Measurements from ENCODE around the gene PRMT2. TPM values are rescaled to one million over a fixed set of nuclear protein-coding genes. Genes with fewer than 3 reads are reported as not detected.
A peak's percentile ranks its signal among the peaks of the same experiment; 100 is the strongest.

PRMT2 gene
- total and polyA plus RNA-seq, 11 donors: 27.3 to 74.8 (median 53.1) TPM

DNA sequence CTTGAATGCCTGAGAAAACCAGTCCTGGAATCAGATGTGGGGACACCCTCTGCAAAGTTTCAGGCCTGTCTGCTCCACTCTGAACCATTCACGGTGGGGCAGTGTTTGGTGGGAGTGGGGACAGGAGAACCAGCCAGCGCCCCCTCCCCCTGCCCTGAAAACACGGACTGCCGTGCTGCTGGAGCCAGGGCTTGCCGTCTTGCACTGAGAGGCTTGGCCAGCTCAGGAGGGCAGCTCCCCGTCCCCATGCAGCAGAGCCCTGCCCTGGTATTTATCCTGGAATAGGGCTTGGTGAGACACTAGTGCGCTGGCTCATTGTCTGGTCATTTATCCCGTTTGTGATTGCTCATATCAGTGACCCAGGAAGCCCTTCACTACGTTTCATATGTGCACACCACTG lies 34.5 kb upstream of the PRMT2 start:
- Histone ChIP-seq H3K27me3 (no peaks in the 10 kb centered on the region), H3K36me3 (no peaks in the 10 kb centered on the region), H3K4me3 (no peak overlapping the region), H3K27ac (no peak overlapping the region), H3K4me1 (peaks cover 0 to 36% (median 13%) of the 10 kb centered on the region in 12 donors), H3K9me3 (no peaks in the 10 kb centered on the region)
- intact Hi-C loops (cut with DNase I): no loop called here
- 72 to 81% (median 75%) methylated on average over 7 to 9 of the region's 9 CpGs for WGBS, 4 donors
- ATAC-seq: no peak
- DNase-seq: no peak
- TF ChIP-seq POLR2A (IDR thresholded peaks at IDR 0.05): no peak
- TF ChIP-seq, protein P1, sequence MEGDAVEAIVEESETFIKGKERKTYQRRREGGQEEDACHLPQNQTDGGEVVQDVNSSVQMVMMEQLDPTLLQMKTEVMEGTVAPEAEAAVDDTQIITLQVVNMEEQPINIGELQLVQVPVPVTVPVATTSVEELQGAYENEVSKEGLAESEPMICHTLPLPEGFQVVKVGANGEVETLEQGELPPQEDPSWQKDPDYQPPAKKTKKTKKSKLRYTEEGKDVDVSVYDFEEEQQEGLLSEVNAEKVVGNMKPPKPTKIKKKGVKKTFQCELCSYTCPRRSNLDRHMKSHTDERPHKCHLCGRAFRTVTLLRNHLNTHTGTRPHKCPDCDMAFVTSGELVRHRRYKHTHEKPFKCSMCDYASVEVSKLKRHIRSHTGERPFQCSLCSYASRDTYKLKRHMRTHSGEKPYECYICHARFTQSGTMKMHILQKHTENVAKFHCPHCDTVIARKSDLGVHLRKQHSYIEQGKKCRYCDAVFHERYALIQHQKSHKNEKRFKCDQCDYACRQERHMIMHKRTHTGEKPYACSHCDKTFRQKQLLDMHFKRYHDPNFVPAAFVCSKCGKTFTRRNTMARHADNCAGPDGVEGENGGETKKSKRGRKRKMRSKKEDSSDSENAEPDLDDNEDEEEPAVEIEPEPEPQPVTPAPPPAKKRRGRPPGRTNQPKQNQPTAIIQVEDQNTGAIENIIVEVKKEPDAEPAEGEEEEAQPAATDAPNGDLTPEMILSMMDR (IDR thresholded peaks at IDR 0.05): no peak

DNA sequence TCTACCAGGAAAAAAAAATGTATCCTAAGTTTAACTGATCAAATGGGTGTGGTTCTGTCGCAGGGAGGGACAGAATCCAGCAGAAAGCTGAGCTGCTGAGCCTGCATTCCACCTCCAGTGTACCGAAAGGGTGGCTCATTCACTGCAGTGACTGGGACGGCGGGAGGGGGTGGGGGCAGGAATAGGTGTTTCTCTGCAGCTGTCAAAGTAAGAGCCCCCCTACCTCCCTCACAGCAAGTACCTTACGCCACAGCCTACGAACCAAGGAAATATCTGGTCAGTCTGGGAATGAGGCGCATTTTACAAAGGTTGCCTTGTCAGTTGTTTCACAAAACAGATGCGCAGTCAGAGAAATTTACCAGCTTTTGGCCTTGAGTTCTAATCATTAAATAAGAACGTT lies 32.2 kb upstream of the PRMT2 start:
- no peak for TF ChIP-seq POLR2A (IDR thresholded peaks at IDR 0.05)
- TF ChIP-seq, protein P1 (IDR thresholded peaks at IDR 0.05): no peak
- intact Hi-C loops (cut with DNase I): no loop called here
- Histone ChIP-seq H3K27me3 (no peaks in the 10 kb centered on the region), H3K4me1 (peaks cover 0 to 45% (median 13%) of the 10 kb centered on the region in 12 donors), H3K36me3 (no peaks in the 10 kb centered on the region), H3K4me3 (no peak overlapping the region), H3K27ac (no peak overlapping the region), H3K9me3 (no peaks in the 10 kb centered on the region)
- ATAC-seq (no peak), DNase-seq (no peak)
- WGBS, 4 donors: 44 to 62% (median 52%) methylated on average over 7 to 9 of the region's 9 CpGs

DNA sequence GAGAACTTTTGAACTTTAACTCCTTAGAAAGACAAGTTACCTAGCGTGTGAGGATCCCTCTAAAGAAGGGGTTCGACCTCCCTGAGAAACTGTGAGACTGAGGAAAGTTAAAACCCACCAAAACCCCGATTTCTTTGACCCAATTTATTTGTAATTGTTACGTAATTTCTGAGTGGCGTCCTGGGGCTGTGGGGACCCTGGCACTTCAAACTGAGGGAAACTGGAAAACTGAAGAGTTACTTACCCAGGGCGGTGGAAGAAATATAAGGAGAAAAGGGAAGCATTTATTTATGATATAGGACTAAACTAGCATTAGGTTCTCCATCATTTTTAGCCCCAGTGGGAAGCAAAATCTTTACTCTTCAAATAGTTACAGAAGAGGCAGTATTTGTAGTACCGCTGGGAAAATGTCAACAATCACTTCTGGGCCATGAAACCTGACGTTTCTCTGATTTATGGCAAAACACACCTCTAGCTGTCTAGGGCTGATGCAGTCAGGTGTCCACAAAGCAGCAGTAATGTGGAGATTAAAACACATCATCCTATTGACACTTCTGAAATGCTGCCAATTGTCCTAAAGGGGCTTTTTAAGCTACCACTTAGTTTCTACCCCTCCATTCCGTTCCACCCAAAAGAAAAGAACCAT lies 31.0 kb upstream of the PRMT2 start:
- H3K27ac ChIP-seq: peak overlapping the region in 1 of 12 donors; percentile 83
- H3K36me3 ChIP-seq: no peaks in the 10 kb centered on the region
- intact Hi-C loops (cut with DNase I): no loop called here
- DNase-seq: no peak
- H3K9me3 ChIP-seq: no peaks in the 10 kb centered on the region
- peaks cover 0 to 32% (median 4%) of the 10 kb centered on the region in 12 donors for H3K4me1 ChIP-seq
- no peak for ATAC-seq
- peak overlapping the region in 2 of 12 donors; percentile 3 to 22 for H3K4me3 ChIP-seq
- TF ChIP-seq, protein P1 (IDR thresholded peaks at IDR 0.05): no peak
- TF ChIP-seq POLR2A (IDR thresholded peaks at IDR 0.05): no peak
- WGBS, 4 donors: 83 to 91% (median 89%) methylated on average over 9 of the region's 9 CpGs
- no peaks in the 10 kb centered on the region for H3K27me3 ChIP-seq

DNA sequence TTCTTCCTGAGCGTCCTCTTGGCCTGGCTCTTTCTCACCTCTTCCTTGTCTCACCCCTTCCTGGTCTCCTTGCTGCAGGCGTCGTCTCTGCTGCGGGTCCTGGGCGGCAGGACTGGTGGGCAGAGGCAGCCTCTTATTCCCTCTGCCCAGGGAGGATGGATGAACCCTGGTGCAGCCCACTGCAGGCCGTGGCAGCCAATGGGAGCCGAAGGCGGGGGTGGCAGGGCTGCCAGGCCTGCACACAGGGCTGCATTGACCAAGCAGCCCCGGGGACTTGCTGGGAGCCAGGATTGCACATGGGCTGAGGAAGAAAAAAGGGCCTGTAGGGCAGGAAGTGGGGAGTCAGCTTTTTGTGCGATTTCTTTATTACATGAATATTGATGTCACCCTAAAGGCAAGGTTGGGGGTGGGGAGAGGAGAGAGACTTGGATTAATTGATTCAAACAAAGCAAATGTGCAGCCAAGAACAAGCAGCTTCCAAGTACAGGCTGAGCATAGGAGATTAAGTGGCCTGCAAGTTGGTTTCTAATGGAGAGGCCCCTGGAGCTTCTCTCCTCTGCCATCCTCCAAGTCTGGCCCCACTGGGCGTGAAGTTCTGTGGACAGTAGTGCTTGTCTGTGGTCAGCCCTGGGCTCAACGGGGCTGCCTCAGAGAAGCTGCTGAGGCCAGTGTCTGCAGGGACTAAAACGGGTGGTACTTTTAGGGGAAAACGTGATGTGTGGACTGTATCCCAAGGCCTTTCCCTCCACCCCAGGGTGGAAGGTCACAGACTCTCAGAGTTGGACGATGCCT lies 30.3 kb upstream of the PRMT2 start, which contains the start of gene S100B:
TSS of gene S100B (minus strand) at position 108 of the 792 bp plus-strand sequence. CDS start 2,667 bp downstream, outside the sequence.
- TF ChIP-seq POLR2A (IDR thresholded peaks at IDR 0.05): no peak
- TF ChIP-seq, protein P1 (IDR thresholded peaks at IDR 0.05): no peak
- intact Hi-C loops (cut with DNase I): no loop called here
- Histone ChIP-seq H3K4me1 (peaks cover 0 to 27% (median 0%) of the 10 kb centered on the region in 12 donors), H3K4me3 (peak within 1 kb of the TSS in 2 of 12 donors; percentile 3 to 22), H3K27ac (peak within 1 kb of the TSS in 3 of 12 donors; percentile 13 to 83 (median 17)), H3K9me3 (no peaks in the 10 kb centered on the region), H3K36me3 (no peaks in the 10 kb centered on the region), H3K27me3 (no peaks in the 10 kb centered on the region)
- DNase-seq (no peak), ATAC-seq (peak in 2 of 4 donors; percentile 40 to 64)
- 76 to 81% (median 79%) methylated on average over 15 of the region's 15 CpGs for WGBS, 4 donors

Measured in heart left ventricle (tissue), 16 donors.